K562 (cell line): ENCODE data around the gene GLUD1. TPM values are rescaled to one million over a fixed set of nuclear protein-coding genes. Genes with fewer than 3 reads are reported as not detected.

ENCODE experiments used
- BCLAF1 ChIP-seq, 2 experiments: fragments of 450-650 bp in 1 of 2; IDR thresholded peaks; 2 replicates each; pipeline ENCODE4 v1.6.1; 2011 to 2017; ENCODE audit warnings: low read depth in 2 of 2, antibody characterized with exemption in 1 of 2, borderline replicate concordance in 1 of 2, low read length in 1 of 2, mild to moderate bottlenecking in 1 of 2, mixed read lengths in 1 of 2; ENCODE audit not compliant: control insufficient read depth in 1 of 2
- CBX2 ChIP-seq: fragments of 200-600 bp; sonication (generic); IDR thresholded peaks from one replicate; pipeline ENCODE4 v1.6.1; 2012; ENCODE audit warnings: mild to moderate bottlenecking, low read length, inconsistent platforms; ENCODE audit not compliant: insufficient read depth, poor library complexity, severe bottlenecking
- EGR1 ChIP-seq: fragments of 450-650 bp; conservative IDR thresholded peaks from 2 replicates; pipeline ENCODE4 v1.6.1; 2017; ENCODE audit warnings: mild to moderate bottlenecking
- FOXO4 ChIP-seq: fragments of 450-650 bp; formaldehyde crosslinking; IDR thresholded peaks from 2 replicates; pipeline ENCODE4 v1.4.0; 2020; ENCODE audit warnings: mild to moderate bottlenecking, moderate library complexity
- HNRNPH1 ChIP-seq: fragments of 200-400 bp; formaldehyde crosslinking; optimal IDR thresholded peaks from 2 replicates; pipeline ENCODE3; 2017; ENCODE audit warnings: low read depth, mild to moderate bottlenecking, low read length, moderate library complexity
- HNRNPUL1 ChIP-seq: fragments of 200-400 bp; formaldehyde crosslinking; IDR thresholded peaks from 2 replicates; pipeline ENCODE4 v1.6.1; 2017; ENCODE audit warnings: low read length
- NR2C2 ChIP-seq, 2 experiments: fragments of 200-800 bp in 1 of 2; sonication (Bioruptor generic) in 1 of 2; sonication (generic) in 1 of 2; formaldehyde crosslinking in 1 of 2; IDR thresholded peaks; 2 replicates each; pipeline versions ENCODE4 v1.6.1 to v1.8.0; 2016 to 2022; ENCODE audit warnings: mild to moderate bottlenecking in 1 of 2, missing compliant biosample characterization in 1 of 2, missing genetic modification characterization in 1 of 2, missing genetic modification reagents in 1 of 2
- SETDB1 ChIP-seq: IDR thresholded peaks from one replicate; pipeline ENCODE4 v1.6.1; 2012; ENCODE audit warnings: low read length, control low read depth, inconsistent platforms
- TSC22D4 ChIP-seq: fragments of 450-650 bp; IDR thresholded peaks from 2 replicates; pipeline ENCODE4 v1.6.1; 2016; ENCODE audit warnings: missing genetic modification characterization, missing biosample characterization, control low read depth
- ZBTB40 ChIP-seq, 2 experiments: fragments of 450-650 bp in 1 of 2; sonication (generic) in 1 of 2; formaldehyde crosslinking in 1 of 2; IDR thresholded peaks; 2 replicates each; pipeline versions ENCODE4 v1.7.1 to v1.9.0; 2016 to 2022; ENCODE audit warnings: inconsistent platforms in 1 of 2, mild to moderate bottlenecking in 1 of 2, missing genetic modification reagents in 1 of 2
- ZNF780A ChIP-seq: fragments of 250-450 bp; sonication (Bioruptor Pico); IDR thresholded peaks from 2 replicates; pipeline ENCODE4 v1.5.0; 2021; ENCODE audit warnings: mild to moderate bottlenecking
- polyA plus RNA-seq, 8 experiments: library from polyadenylated mRNA; depleted of rRNA in 4 of 8; stranded (reverse) in 5 of 8; unstranded in 3 of 8; fragments of >200 nt; fragmentation: Nextera tagmentation in 2 of 8; fragmentation: Illumina TruSeq in 1 of 8; extraction: Ambion mirVana in 2 of 8; extraction: Trizol in 1 of 8; gene quantifications; 2 replicates each; pipeline versions ENCODE4 v1.2.1 to v1.2.3, GENCODE V29; 2011 to 2014; ENCODE audit warnings: inconsistent platforms in 1 of 8, missing spikeins in 1 of 8
- total RNA-seq, 7 experiments: library from RNA; depleted of rRNA in 6 of 7; stranded (reverse); fragments of >200 nt in 6 of 7; fragmentation: Illumina TruSeq in 2 of 7; extraction: Trizol in 2 of 7; gene quantifications; 2 replicates each; pipeline versions ENCODE4 v1.2.1 to v1.2.3, GENCODE V29; 2011 to 2021; ENCODE audit warnings: low replicate concordance in 1 of 7

The GLUD1 gene
- total and polyA plus RNA-seq, 9 of the 15 experiments (the other 6 are each of a cell fraction or from before 2014, with no cell fraction given): 21.9 to 92.0 (median 76.3) TPM

GRCh38 chr10:87093632-87094372 is 841 bp downstream of the GLUD1 start (continued):
- TF ChIP-seq BCLAF1 (IDR thresholded peaks at IDR 0.05; ENCODE audit: borderline replicate concordance in 1 of 2, control insufficient read depth in 1 of 2, low read depth in 2 of 2, low read length in 1 of 2): no peak
- TF ChIP-seq HNRNPH1: no peak
- no peak for TF ChIP-seq HNRNPUL1
- no peak for TF ChIP-seq FOXO4
- TF ChIP-seq TSC22D4 (tag): no peak
- no peak for TF ChIP-seq CBX2
- TF ChIP-seq SETDB1: no peak
- no peak for TF ChIP-seq NR2C2 (CRISPR knock-in tag; IDR thresholded peaks at IDR 0.05)
- no peak for TF ChIP-seq NR2C2 (tag; IDR thresholded peaks at IDR 0.05)
- 0 out of 2 replicates have a peak, but pooled peaks have one; percentile 12 for TF ChIP-seq EGR1
- 0 out of 2 replicates have a peak, but pooled peaks have one; percentile 7 for TF ChIP-seq ZBTB40 (IDR thresholded peaks at IDR 0.05)
- no peak for TF ChIP-seq ZBTB40 (CRISPR knock-in tag; IDR thresholded peaks at IDR 0.05)
- no peak for TF ChIP-seq ZNF780A (CRISPR knock-in tag)
